ENCODE results near the gene FOXC2. TPM values are rescaled to one million over a fixed set of nuclear protein-coding genes. Genes with fewer than 3 reads are reported as not detected.

Gene FOXC2
- polyA plus RNA-seq, 1 donor (not counting 4 experiments of a cell fraction or from before 2014, with no cell fraction given), result not detected

DNA sequence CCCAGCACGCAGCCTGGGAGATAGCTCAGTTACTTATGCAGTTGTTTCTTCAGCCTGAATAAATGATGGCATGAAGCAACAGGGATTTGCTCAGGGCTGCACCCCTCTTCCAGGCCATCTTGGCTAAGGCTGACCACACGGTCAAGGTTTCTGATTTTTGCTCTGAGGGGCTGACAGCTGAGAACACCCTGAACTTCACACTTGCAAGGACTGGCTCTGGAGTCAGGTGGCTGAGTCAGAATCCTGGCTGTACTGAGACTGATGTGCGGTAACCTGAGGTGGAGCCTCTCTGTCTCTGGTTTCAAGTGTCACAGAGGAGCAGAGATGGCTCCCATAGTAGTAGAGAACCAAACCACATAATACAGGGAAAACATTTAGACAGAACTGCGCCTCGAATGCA lies 16.3 kb upstream of the FOXC2 start:
- Histone ChIP-seq H3K27ac (ENCODE audit: control insufficient read depth, insufficient read depth, low read length) (no peak overlapping the region), H3K9me3 (ENCODE audit: control insufficient read depth, low read depth, low read length) (no peaks in the 10 kb centered on the region), H4K20me1 (ENCODE audit: control insufficient read depth, extremely low read depth, insufficient read depth, low read length) (no peaks in the 10 kb centered on the region), H3K9ac (ENCODE audit: control insufficient read depth, extremely low read depth, insufficient read depth, low read length) (no peak overlapping the region), H2AFZ (ENCODE audit: control insufficient read depth, low read length) (no peak overlapping the region), H3K4me2 (ENCODE audit: control insufficient read depth, extremely low read depth, insufficient read depth, low read depth, low read length) (no peak overlapping the region), H3K4me1 (ENCODE audit: control insufficient read depth, extremely low read depth, insufficient read depth, low read length) (peaks cover 3% of the 10 kb centered on the region), H3K27me3 (ENCODE audit: control insufficient read depth, extremely low read depth, insufficient read depth, low read length) (no peaks in the 10 kb centered on the region), H3K9me1 (ENCODE audit: control insufficient read depth, extremely low read depth, insufficient read depth, low read length) (no peaks in the 10 kb centered on the region), H3K4me3 (ENCODE audit: control insufficient read depth in 2 of 3, extremely low read depth in 1 of 3, insufficient read depth in 2 of 3, low read depth in 1 of 3, low read length in 3 of 3) (no peak overlapping the region), H3K36me3 (ENCODE audit: control insufficient read depth in 2 of 2, extremely low read depth in 1 of 2, insufficient read depth in 2 of 2, low read length in 2 of 2) (peaks cover 5 to 19% of the 10 kb centered on the region in 2 experiments), H3K79me2 (ENCODE audit: control insufficient read depth, insufficient read depth, low read length) (peaks cover 13% of the 10 kb centered on the region)
- DNase-seq (ENCODE audit: low read depth, low spot score), result no peak
- no peak for FAIRE-seq
- dilution Hi-C loops (cut with MboI; ENCODE audit: extremely low pct_ligation_motif_present, low sequenced_read_pairs), result loop anchor here (25.0 kb wide), 1 partner anchor 712 kb away; no protein-coding TSS in a partner anchor
- TF ChIP-seq, protein P1, sequence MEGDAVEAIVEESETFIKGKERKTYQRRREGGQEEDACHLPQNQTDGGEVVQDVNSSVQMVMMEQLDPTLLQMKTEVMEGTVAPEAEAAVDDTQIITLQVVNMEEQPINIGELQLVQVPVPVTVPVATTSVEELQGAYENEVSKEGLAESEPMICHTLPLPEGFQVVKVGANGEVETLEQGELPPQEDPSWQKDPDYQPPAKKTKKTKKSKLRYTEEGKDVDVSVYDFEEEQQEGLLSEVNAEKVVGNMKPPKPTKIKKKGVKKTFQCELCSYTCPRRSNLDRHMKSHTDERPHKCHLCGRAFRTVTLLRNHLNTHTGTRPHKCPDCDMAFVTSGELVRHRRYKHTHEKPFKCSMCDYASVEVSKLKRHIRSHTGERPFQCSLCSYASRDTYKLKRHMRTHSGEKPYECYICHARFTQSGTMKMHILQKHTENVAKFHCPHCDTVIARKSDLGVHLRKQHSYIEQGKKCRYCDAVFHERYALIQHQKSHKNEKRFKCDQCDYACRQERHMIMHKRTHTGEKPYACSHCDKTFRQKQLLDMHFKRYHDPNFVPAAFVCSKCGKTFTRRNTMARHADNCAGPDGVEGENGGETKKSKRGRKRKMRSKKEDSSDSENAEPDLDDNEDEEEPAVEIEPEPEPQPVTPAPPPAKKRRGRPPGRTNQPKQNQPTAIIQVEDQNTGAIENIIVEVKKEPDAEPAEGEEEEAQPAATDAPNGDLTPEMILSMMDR (optimal IDR thresholded peaks at IDR 0.05 in 1 of 3, IDR thresholded peaks at IDR 0.05 in 1 of 3, conservative IDR thresholded peaks at IDR 0.05 in 1 of 3; ENCODE audit: extremely low read depth in 1 of 3, insufficient read depth in 2 of 3, low read length in 3 of 3), result no peak
- TF ChIP-seq EZH2 (IDR thresholded peaks at IDR 0.05; ENCODE audit: low read length), result no peak

DNA sequence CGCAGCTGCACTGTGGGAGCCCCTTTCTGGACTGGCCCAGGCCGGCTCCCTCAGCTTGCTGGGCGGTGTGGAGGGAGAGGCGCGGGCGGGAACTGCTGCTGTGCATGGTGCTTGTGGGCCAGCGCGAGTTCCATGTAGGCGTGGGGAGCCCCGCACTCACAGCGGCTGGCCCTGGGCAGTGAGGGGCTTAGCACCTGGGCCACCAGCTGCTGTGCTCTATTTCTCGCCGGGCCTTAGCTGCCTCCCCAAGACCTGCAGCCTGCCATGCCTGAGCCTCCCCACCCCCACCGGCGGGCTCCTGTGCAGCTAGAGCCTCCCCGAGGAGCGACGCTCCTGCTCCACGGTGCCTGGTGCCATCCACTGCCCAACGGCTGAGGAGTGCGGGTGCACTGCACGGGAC lies 13.3 kb upstream of the FOXC2 start:
- peaks cover 13% of the 10 kb centered on the region for H3K79me2 ChIP-seq (ENCODE audit: control insufficient read depth, insufficient read depth, low read length)
- H3K9ac ChIP-seq (ENCODE audit: control insufficient read depth, extremely low read depth, insufficient read depth, low read length), result no peak overlapping the region
- TF ChIP-seq, protein P1 (optimal IDR thresholded peaks at IDR 0.05 in 1 of 3, IDR thresholded peaks at IDR 0.05 in 1 of 3, conservative IDR thresholded peaks at IDR 0.05 in 1 of 3; ENCODE audit: extremely low read depth in 1 of 3, insufficient read depth in 2 of 3, low read length in 3 of 3), result no peak
- TF ChIP-seq EZH2 (IDR thresholded peaks at IDR 0.05; ENCODE audit: low read length), result no peak
- H3K36me3 ChIP-seq (ENCODE audit: control insufficient read depth in 2 of 2, extremely low read depth in 1 of 2, insufficient read depth in 2 of 2, low read length in 2 of 2), result peaks cover 4 to 8% of the 10 kb centered on the region in 2 experiments
- H4K20me1 ChIP-seq (ENCODE audit: control insufficient read depth, extremely low read depth, insufficient read depth, low read length), result no peaks in the 10 kb centered on the region
- dilution Hi-C loops (cut with MboI; ENCODE audit: extremely low pct_ligation_motif_present, low sequenced_read_pairs), result loop anchor here (25.0 kb wide), 1 partner anchor 709 kb away; no protein-coding TSS in a partner anchor
- no peaks in the 10 kb centered on the region for H3K27me3 ChIP-seq (ENCODE audit: control insufficient read depth, extremely low read depth, insufficient read depth, low read length)
- no peak overlapping the region for H2AFZ ChIP-seq (ENCODE audit: control insufficient read depth, low read length)
- no peaks in the 10 kb centered on the region for H3K9me1 ChIP-seq (ENCODE audit: control insufficient read depth, extremely low read depth, insufficient read depth, low read length)
- peaks cover 11% of the 10 kb centered on the region for H3K4me1 ChIP-seq (ENCODE audit: control insufficient read depth, extremely low read depth, insufficient read depth, low read length)
- H3K27ac ChIP-seq (ENCODE audit: control insufficient read depth, insufficient read depth, low read length), result no peak overlapping the region
- H3K4me3 ChIP-seq (ENCODE audit: control insufficient read depth in 2 of 3, extremely low read depth in 1 of 3, insufficient read depth in 2 of 3, low read depth in 1 of 3, low read length in 3 of 3), result no peak overlapping the region
- H3K4me2 ChIP-seq (ENCODE audit: control insufficient read depth, extremely low read depth, insufficient read depth, low read depth, low read length), result no peak overlapping the region
- DNase-seq (ENCODE audit: low read depth, low spot score), result no peak
- FAIRE-seq, result no peak
- H3K9me3 ChIP-seq (ENCODE audit: control insufficient read depth, low read depth, low read length), result no peaks in the 10 kb centered on the region
